NCI-H146 treated with DMSO at 0.1 percent for 48 hours (cell line): ENCODE results near the gene PNLIPRP2.

Experiments used
- DNase-seq: peaks from one replicate; lab custom pipeline; 2025; ENCODE audit not compliant: unreplicated experiment; lab: John Stamatoyannopoulos, UW

Gene PNLIPRP2

GRCh38 chr10:116612107-116612769, 8.5 kb upstream of the PNLIPRP2 start:
- DNase-seq: no peak

GRCh38 chr10:116613471-116613870, 7.3 kb upstream of the PNLIPRP2 start:
- DNase-seq: no peak

GRCh38 chr10:116614796-116615195, 6.0 kb upstream of the PNLIPRP2 start:
- no peak for DNase-seq

DNA sequence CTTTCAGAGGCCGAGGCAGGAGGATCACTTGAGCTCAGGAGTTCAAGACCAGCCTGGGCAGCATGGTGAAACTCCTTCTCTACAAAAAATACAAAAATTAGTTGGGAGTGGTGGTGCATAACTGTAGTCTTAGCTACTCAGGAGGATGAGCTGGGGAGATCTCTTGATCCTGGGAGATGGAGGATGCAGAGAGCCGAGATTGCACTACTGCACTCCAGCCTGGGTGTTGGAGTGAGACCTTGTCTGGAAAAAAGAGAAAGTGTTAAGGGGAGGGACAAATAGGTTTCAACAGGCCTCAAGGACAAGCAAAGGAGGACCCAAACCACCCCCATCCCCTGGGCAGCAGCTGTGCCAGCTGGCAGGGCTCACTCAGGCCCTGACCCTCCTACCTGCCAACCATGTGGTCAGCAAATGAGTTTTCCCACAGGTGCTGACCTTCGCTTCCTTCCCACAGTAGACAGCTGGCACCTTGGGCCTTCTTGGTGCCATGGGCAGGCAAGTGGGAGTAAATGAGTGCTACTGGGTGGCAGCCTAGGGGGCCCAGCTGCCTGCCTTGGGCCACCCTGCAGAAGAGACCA, 5.5 kb upstream of the PNLIPRP2 start:
- no peak for DNase-seq

DNA sequence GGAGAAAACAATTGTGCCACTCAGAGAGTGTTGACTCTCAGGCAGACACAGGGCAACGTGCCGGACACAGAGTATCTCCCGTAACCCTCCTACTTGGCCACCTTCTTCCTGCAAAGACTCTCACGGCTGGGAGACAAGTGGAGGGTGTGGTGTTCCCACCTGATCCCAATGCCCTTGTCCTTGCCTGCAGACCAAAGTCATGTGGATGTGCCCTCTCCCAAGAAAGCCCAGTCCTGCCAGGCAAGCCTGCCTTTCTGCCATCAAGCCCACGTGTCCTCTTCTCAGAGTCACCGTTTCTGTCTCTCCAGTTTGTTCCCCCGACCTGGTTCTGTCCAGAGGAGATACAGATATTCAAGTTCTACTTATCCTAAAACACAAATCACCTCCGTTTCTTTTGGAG, 723 bp downstream of the PNLIPRP2 start:
- no peak for DNase-seq

GRCh38 chr10:116621934-116622655, 1.3 kb downstream of the PNLIPRP2 start:
- no peak for DNase-seq

DNA sequence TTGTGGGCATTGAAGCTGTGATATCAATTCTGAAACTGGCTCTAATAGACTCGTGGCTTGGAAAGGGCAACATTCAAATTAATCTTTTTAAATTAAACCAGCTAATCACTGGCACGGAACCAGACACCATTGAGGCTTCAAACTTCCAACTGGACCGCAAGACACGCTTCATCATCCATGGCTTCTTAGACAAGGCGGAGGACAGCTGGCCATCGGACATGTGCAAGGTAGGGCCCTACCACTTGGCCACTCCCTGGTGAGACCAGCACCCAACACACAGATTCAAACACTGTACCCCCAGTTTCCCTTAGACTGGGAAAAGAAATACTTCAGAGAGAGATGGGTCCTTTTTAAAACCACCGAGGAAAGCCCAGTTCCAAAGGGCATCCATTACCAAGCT, 5.1 kb downstream of the PNLIPRP2 start:
- no peak for DNase-seq

DNA sequence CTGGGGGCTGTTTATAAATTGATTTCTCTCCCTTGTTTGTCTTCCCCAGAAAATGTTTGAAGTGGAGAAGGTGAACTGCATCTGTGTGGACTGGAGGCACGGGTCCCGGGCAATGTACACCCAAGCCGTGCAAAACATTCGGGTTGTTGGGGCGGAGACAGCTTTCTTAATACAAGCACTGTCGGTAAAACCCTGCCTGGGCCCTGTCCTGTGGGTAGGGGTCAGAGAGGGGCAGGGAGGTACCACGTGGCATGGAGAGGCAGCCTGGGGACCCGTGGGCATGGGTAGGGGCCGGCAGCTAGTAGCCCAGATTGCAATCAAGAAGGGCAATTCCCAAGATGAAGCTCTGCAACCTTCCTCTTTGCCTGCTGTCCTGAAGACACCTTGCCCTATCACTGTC, 6.1 kb downstream of the PNLIPRP2 start:
- DNase-seq: no peak

- no peak for DNase-seq
These were observed 6.7 kb downstream of the PNLIPRP2 start for GRCh38 chr10:116627386-116627933.

DNA sequence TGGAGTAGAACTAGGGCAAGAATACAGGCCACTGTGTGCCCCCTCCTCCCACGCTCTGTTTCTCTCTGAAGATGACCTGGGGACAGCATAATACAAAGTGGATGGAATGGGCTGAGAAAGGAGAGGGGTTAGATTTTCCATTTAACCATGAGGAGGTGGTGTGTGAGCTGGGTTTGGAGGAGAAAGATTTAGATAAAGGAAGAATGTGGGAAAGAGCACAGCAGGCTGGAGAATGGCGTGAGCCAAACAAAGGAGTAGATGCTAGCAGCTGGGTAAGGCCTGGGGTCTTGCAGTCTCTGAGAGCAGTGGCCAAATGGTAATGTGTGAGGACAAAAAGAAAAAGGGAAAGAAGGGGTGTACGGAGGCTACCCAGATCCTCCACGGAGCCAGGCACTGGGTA, 8.6 kb downstream of the PNLIPRP2 start:
- no peak for DNase-seq

DNA sequence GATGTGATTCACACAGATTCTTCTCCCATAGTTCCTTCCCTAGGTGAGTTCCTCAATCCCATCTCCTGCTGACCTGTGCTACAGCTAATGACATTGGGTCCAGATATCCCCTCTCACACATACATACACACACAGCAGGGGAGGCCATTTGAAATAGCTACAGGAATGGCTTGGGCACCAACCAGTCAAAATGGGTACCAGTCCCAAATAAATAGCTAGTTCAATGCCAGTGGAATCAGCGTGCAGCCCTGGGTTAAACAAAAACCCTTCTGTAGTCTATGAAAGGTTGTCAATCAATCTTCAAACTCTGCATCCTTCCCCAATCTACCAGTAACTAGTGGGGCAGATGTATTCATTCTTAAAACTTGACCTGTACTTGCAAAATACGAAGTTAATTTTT, 9.3 kb downstream of the PNLIPRP2 start:
- no peak for DNase-seq

GRCh38 chr10:116631871-116632295, 11.1 kb downstream of the PNLIPRP2 start:
- no peak for DNase-seq

DNA sequence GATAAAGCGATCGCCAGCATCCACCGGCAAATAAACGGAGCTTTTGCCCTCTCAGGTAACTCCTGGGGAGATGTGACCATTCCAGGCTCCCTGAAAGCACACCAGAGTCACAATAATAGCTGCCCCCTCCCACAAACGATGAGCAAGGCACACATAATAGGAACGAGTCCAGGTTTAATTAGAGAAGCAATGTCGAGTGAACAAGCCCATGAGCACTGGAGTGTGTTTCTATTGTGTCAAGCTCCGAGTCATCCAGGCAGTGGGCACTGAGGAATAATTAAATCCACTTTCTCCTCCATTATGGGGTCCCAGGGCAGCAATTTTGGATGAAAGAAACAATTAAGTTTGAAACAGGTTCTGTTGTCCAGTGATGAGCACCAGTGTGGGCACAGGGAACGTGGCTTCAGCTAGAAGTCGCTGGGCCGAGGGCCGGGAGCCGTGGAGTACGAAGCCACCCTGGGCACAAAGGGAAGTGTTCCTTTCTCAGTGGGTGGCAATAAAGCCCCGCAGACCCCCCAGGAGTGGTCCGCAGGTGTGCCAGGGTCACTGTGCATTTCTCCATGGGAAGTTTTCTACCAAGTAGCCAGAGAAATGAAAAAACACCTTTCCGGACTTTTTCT, 12.0 kb downstream of the PNLIPRP2 start:
- DNase-seq: no peak

DNA sequence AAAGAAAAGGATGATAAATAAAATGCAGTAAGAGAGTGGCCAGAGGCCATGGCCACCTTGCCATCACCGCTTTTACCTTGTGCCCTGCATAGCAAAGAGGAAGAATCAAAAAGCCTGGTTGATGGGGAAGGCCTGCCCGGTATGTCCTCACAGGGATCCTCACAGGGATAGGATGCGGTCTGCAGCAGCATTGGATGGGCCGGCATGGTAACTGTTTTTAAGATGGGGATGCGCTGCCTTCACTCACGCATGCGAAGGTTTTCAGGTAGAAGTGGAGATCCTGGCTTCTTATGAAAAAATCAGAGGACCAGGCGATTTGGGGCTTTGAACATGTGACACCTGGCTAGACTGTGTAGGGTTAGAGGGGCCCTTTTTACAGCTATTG, 12.5 kb downstream of the PNLIPRP2 start:
- no peak for DNase-seq

- no peak for DNase-seq
These were observed 13.6 kb downstream of the PNLIPRP2 start for GRCh38 chr10:116634126-116634975.

DNA sequence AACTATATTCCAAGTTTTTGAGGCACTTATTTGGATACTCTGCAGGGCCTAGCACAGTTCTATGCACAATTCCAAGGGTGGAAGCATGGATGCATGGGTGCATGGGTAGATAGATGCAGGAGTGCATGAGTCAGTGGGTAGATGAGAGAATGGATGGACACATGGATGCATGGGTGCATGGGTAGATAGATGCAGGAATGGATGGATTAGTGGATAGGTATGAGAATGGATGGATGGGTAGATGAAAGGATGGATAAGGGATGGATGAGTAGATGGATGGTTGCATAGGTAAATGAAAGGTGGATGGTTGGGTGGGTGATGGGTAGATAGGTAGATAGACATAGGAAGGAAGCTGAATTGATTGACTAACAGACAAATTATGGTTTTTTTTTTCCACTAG, 15.6 kb downstream of the PNLIPRP2 start:
- no peak for DNase-seq

GRCh38 chr10:116636976-116637375, 16.2 kb downstream of the PNLIPRP2 start:
- no peak for DNase-seq

GRCh38 chr10:116637830-116638229, 17.1 kb downstream of the PNLIPRP2 start:
- no peak for DNase-seq

- no peak for DNase-seq
These were observed 25.7 kb downstream of the PNLIPRP2 start for GRCh38 chr10:116646502-116646901.

DNA sequence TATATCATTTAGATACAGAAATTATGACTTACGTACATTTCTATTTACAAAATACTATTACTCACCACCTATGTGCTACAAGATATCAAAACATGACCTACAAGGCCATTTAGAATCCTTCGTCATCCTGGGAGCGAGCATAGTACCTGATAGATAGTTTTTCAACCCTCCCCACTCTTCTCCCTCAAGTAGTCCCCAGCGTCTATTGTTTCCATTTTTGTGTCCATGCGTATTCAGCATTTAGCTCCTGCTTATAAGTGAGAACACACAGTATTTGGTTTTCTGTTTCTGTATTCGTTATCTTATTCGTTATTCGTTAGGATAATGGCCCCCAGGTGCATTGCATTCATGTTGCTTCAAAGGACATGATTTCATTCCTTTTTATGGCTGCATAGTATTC, 28.1 kb downstream of the PNLIPRP2 start:
- no peak for DNase-seq

- no peak for DNase-seq
These were observed 33.1 kb downstream of the PNLIPRP2 start for GRCh38 chr10:116653885-116654284.
